Parietal lobe (tissue), 1 donor: ENCODE results near the gene DCK. TPM values are rescaled to one million over a fixed set of nuclear protein-coding genes. Genes with fewer than 3 reads are reported as not detected.

Experiments
- total RNA-seq: library from RNA; depleted of rRNA; stranded (reverse); fragments of >200 nt; gene quantifications from one replicate; pipeline ENCODE4 v1.2.3, GENCODE V29; 2014

The DCK gene
- 68.5 TPM for total RNA-seq

GRCh38 chr4:70993181-70994068 lies at the start of gene DCK:
TSS of gene DCK (plus strand) at chr4:70993649. CDS start at chr4:70993836, 187 bp downstream.

Other genes starting within 250 kb of the DCK start
- gene GRSF1, start 153.8 kb upstream of the DCK start, total RNA-seq, result 52.9 TPM
- 42.3 TPM for gene MOB1B, start 91.3 kb upstream of the DCK start, total RNA-seq